Fibroblast of skin of abdomen (primary cell): ENCODE results near the gene TOMM7. TPM values are rescaled to one million over a fixed set of nuclear protein-coding genes. Genes with fewer than 3 reads are reported as not detected.

Experiments
- DNase-seq: peaks from one replicate; pipeline ENCODE4 v3.0.0-alpha.2; 2013
- polyA plus RNA-seq, 2 experiments: library from polyadenylated mRNA; unstranded; fragments of 120-200 nt; gene quantifications; one replicate each; pipeline ENCODE4 v1.2.1, GENCODE V29; 2013; ENCODE audit not compliant: insufficient read length in 2 of 2

Gene TOMM7
- polyA plus RNA-seq (2013, experiment 1 of 2; ENCODE audit: insufficient read length), result 406 TPM
- polyA plus RNA-seq (2013, experiment 2 of 2; ENCODE audit: insufficient read length), result 397 TPM

DNA sequence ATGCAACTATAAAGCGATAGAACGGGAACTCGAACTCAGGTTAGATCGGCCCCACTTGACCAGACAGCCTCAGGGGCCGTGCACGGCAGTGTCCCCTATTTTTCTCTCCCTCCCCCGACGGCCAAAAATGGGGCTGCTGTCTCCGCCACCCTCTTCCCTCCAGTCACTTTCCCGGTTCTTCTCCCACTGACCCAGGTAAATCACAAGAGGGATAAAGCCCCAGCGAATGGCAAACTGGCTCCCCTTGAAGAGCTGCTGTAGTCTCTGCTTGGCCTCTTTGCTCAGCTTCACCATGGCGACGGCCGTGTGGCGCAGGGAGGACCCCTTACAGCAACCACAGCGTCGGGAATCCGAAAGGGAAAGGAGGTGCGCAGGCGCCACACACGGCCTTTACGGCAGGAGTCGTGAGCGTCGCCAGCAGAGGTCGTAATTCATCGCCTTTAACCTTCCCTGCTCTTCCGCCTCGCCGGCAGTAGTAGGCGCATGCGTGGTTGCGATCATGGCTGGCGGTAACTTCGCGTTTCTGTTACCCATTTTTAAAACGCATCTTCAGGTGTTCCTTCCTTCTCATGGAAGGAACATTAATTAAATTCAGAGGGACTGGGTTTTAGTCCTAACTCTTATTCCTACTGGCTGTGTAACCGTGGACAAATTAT is at the start of gene TOMM7:
TOMM7 (minus strand) TSS at position 364 of the 656 bp plus-strand sequence; CDS start at position 294, 70 bp downstream.
- peak; percentile 97 for DNase-seq

DNA sequence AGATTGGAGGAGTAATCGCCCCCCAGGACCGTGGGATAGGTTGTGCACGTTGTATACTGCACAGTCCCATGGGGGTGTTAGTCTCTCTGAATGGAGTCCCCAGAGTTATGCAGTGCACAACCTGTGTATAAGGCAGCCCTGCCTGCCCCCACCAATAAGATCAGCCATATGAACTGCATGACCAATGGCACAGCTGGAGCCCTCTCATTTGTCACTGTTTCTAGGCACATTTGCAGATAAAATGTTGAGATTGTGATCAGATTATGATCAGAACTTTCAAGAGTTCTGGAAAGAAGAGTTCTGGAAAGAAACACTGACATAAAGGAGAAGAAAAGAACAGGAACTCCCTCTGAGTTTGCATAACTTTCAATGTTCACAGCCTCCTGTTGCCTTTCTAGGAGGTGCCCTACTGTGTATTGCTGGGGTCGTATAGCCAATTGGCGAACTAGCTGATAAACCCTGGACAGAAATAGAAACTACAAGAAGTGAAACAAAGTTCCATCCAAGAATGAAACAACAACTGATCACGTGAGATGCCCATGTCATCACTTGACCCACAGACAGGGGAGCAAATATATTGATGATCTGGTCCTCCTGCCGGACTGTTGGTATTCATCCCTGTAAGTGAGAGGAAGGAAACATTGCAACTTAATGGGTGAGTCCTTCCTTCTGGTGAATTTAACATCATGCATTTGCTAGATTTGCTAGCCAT is 49.6 kb upstream of the TOMM7 start:
- no peak for DNase-seq

DNA sequence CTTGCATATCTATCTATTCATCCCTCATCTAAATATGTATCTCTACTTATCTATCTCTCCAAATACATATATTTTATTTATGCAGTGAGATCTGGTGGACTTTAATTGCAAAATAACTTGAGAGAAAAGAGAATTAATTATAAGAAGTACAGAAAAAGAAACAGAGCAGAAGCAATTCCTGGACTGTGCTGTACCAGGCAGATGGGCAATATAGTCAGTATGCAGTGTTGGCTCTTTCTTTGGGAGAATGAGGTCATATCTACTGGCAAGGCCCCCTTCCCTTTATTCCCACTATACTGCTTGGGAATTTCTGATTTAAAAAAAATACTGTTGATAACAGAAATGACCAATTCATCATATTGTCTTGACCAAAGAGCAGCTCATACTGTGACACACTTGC is 49.0 kb upstream of the TOMM7 start:
- DNase-seq, result no peak

DNA sequence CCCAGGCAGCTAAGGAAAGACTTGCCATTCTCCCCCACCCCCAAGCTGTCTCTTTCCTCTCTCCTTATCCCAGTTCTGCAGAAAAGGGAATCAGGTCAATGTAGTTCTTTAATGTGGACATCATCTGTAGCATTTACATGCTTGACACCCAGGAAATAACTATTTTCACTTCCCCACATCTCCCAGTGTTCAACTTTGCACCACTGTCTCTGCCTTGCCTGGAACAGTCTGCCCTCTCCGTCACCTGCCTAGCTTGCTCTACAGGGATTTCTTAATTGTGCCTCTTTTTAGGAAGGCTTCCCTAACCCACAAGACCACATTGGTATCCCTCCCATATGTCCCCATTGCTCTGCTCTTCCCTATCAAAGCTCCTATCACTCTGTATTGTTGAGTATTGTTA is 45.9 kb upstream of the TOMM7 start:
- DNase-seq, result no peak

DNA sequence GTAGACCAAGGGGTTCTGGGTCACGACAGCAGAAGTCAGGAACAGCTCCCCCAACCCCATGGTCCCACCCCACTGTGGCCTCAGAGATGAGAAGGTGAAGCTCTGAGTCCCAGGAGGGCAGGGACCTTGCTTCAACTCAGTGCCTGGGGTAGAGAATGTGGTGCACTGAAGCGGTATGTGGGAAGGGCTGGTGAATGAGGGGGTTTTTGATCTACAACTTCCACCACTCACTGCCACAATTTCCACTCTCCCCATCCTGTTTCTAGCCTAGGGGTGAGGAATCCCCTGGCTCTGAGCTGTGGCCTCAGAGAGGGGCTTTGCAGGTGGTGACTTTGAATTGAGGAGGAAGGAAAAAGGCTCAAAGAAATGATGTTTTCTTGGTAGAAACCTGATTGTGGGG is 44.9 kb upstream of the TOMM7 start:
- no peak for DNase-seq

DNA sequence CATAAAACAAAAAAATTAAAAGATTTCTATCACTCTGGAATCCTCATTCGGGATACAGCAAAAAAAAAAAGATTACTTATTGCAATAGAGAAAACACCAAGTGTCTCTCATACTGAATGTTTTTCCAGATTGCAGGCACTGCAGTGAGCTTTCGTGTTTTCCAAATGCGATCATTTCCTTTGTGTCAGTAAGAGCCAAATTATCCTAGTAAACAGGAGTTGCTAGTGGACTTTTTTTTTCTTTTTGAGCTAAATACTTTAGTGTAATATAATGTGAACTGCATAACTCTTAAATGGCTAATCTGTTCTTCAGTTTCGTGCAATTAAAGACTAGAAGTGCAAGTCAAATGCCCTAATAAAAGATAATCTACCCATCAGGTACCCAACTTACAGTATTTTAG is 44.4 kb upstream of the TOMM7 start:
- DNase-seq, result peak; percentile 46

DNA sequence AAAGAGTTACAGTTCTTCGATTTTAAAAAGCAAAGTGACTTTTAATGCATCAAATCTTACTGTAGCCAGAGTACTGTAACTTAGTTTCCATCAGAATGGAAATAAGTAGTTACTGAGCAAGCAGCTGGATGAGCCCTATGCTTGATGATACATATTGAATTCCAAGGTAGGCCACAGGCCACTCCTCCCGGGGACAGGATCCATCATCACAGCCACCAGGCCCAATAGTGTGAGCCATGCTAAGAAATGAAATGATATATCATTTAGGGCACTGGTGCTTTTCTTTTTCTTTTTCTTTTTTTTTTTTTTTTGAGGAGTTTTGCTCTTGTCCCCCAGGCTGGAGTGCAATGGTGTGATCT is 42.9 kb upstream of the TOMM7 start:
- DNase-seq, result peak; percentile 28

DNA sequence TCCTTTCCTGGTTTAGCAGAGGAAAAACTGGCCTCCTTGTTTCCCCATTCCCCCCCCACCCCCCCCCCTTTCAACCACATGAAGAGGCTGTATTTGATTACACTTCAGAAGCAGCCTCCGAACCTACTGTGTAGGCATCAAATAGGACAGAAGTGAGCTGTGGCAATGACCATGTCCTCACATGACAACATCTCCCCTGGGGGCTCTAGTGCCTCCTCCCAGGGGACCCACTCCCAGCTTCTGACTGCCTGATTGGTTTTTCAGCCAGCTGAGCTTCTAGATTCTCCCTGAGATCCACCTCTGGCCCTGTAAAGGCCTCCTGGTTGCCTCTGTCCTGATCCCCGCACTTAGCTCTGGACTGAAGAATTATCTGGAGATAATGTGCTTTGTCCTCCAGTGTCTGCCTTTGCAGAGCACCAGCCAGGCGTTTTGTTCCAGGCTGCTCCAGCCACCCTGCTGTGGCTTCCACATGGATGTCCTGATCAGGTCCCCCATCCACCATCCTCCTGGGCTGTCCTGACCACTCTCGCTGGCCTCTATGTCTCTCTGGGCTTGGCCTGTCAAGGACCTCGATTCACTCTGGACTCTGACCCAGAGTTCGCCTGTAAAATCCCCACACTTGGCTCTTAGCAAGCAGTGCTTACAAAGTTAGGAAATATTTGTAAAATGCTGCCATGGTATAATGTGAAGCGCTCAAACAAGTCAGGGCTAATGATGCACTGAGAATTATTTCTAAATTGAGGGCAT is 42.4 kb upstream of the TOMM7 start:
- DNase-seq, result no peak

DNA sequence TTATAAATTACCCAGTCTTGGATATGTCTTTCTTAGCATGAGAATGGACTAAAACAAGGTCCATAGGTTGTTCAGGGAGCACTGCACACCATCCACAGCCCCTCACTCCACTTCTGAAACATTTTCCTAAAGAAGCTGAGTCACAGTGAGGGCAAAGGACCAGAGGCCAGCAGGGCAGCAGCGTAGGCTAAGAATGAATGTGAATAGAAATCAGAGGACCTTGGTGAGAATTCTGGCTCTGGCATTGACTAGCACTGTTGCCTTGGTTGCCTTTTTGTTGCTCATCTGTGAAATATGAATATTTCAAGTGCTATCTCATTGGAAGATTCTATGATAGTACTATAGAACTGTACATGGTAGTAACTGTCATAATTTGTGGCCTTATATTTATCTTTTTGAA is 41.7 kb upstream of the TOMM7 start:
- DNase-seq, result no peak

DNA sequence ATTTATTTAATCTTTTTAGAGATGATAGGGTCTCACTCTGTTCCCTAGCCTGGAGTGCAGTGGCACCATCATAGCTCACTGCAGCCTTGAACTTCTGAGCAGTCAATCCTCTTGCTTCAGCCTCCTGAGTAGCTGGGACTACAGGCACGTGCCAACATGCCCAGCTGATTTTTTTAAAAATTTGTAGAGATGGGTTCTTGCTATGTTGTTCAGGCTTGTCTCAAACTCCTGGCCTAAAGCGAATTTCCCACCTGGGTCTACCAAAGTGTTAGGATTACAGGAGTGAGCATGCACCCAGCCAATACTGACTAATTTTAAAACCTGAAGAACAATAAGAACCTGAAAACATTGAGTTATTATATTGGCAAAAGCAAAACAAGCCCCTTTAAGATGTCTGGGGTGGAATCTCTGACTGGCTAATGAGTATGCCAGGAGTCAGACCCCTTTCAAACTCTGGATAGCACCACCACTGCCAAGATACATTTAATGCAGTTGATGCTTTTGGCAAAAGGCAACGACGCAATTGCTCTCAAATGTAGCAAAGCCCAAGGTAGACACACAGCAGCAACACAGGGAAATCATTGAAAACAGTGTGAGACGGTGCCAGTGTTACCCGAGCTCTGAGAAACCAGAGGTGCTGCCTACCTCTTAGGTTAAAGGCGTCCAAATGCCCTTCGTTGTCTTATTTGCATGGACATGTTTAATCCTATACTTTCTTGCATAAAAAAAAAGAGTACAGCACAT is 40.7 kb upstream of the TOMM7 start:
- DNase-seq, result no peak

DNA sequence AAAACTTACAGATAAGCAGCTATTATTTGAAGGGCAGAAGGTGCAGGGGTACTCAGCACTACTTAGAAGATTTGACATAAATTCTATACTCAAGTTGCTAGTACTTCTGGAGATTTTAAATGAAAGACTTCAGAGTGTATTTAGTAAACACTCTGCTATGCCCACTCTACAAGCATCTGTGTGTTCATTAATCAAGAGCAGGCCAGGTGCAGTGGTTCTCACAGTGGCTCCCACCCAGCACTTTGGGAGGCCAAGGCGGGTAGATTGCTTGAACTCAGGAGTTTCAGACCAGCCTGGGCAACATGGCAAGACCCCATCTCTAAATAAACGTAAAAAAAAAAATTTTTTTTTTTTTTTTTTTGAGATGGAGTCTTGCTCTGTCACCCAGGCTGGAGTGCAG is 38.9 kb upstream of the TOMM7 start:
- DNase-seq, result no peak

DNA sequence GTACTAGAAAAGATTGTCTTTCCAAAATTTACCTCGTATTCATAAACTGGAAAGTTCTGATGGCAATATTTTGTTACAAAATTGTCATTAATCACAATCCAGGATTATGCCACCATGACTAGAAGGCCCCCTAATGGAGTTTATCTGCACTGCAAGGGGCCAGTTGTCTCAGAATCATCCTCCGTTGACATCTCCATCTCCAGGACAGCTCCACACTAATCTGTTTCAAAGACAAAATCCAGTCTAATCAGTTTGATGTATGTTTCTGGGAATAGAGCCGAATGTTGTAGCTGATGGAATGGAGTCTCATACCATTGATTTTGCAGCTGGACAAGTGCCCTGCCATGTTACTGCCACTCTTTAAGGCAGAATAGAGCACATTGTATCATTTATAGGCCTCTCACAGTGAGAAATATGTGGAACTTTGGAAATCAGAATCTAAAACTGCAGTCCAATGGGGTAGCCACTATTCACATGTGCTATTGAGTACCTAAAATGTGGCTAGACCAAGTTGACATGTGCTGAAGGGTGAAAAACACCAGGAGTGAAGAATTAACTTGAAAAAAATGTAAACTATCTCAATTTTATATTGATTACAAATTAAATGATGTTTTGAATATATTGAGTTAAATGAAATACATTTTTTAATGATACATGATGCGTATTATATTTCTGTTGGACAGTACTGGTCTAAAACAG is 38.3 kb upstream of the TOMM7 start:
- no peak for DNase-seq

DNA sequence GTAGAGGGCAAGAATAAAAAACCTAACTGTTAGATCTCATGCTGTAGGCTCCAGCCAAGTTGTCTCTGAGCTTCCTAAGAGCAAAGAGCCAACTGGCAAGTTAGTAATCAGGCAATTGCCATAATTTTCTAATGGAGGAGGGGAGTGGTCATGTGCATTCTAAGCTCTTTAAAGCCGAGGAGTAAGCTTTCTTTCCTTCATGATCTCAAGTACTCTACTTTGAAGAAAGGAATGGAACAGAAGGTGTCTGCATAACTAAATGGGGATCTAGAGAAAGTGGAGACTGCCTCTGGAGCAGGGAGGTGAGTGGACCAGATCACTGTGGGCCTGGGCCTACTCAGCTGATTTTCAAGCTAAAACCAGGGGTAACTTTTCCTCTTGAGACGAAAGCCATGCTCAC is 37.7 kb upstream of the TOMM7 start:
- DNase-seq, result no peak

DNA sequence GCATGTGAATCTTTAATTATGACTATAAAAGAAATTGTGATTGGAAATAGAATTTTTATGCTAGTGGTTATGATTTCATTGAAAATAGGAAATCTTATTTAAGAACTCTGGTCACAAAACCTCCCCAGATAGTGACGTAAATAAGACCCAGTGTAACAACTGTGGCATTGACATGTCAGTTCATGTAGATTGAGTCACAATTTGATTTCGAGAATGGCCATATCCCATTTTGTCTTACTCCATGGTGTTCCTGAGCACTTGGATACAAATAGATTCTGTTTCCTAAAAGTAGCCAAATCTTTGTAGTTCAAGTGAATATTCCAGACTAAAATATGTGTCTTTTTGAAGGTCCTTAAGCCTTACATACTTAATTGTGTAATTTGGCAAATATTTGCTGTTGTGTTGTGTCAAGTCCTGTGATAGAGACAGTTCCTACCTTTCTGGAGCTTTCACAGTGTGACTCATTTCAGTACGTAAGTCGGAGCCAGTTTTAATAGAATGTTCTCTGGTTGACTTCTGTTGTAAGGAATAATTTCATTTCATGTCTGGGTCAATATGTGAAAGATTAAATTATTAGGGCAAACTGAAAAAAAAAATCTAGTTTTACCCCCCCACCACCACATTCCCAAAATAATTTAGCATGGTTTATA is 37.1 kb upstream of the TOMM7 start:
- peak; percentile 26 for DNase-seq

DNA sequence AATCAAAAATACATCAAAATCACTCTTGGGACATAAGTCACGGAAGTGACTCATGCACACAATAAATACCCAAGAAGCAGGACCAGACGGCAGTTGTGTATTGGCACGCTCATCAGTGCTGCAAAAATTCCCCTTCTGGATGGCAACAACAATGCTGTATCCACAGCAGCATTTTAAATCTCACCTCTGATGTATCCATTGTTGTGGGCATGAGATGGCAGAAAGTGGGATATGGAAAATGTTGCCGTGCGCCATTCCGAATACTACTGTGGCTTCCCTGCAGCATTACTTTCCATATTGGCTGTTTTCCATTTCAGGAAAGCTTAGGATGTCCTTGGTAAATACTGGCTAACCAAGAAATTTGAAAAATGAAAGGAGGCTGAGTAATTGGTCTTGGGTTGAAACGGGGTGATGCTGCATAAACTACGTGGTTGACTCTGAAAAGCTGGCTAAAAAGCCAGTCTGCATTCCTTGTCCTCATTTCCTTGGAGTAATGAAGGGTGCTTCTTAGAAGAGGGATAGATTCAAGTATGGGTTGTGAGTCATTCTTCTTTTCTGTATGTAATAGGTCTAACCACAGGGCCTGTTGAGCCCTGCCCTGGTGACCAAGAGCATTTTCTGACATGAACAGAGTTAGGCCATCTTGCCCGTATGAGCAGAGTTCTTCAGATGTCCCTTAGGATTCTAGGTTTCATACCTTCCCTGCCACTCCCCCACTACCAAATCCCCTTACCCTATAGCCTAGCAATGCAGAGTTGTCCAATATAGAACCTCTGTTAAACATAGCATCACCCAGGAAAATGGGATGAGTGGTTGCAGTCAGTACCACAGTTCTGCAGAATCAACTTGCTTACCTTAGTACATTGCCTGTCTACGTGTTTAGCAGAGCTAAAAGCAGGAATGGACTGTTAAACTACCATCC is 36.3 kb upstream of the TOMM7 start:
- peak; percentile 98 for DNase-seq

DNA sequence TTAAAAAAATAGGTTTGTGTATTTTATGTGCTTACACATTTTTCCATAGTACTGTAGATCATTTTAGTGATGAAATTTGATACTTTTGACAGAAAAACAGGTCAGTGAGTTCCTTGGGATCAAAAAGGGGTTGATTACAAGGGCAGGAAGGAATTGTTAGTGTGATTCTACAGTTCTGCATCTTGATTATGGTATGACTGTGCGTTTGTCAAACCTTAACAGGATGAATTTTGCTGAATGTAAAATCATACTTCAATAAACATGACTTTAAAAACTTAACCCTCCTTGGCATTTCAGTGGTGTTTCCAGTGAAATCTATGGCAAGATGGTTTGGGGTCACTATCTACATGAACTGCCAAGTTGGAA is 35.6 kb upstream of the TOMM7 start:
- peak; percentile 17 for DNase-seq

DNA sequence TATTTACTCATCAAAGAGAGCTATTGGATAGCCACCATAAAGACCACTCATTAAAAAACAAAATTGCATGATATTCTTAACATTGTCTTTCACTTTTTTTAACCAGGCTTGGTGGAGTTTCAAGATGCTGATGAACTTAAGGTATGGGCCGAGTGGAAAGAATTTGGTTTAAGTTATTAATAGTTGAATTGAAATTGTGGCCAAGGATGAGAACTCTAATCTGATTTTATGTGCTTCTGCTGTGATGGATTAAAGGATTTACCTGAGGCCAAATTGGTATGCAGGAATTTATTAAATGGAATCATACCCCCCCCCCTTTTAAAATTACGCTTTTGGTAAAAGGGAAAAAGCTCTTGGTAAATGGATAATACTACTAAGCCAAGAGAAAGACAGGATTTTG is 33.8 kb upstream of the TOMM7 start:
- DNase-seq, result no peak

DNA sequence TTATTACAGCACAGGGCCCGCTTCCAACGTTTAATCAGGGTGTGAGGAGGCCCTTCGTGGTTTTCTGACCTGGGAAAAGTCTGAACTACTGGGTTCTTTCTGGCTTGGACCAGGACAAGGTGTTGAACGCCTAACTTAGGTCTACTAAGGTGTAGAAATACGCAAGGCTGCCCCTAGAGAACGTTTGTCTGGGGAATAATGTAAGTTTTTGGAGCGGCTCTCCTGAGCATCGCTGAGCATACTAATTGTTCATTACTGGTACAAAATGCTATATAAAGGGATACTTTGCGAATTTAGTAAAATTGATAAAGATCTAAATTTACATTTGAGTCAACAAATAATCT is 32.4 kb upstream of the TOMM7 start:
- DNase-seq, result no peak

DNA sequence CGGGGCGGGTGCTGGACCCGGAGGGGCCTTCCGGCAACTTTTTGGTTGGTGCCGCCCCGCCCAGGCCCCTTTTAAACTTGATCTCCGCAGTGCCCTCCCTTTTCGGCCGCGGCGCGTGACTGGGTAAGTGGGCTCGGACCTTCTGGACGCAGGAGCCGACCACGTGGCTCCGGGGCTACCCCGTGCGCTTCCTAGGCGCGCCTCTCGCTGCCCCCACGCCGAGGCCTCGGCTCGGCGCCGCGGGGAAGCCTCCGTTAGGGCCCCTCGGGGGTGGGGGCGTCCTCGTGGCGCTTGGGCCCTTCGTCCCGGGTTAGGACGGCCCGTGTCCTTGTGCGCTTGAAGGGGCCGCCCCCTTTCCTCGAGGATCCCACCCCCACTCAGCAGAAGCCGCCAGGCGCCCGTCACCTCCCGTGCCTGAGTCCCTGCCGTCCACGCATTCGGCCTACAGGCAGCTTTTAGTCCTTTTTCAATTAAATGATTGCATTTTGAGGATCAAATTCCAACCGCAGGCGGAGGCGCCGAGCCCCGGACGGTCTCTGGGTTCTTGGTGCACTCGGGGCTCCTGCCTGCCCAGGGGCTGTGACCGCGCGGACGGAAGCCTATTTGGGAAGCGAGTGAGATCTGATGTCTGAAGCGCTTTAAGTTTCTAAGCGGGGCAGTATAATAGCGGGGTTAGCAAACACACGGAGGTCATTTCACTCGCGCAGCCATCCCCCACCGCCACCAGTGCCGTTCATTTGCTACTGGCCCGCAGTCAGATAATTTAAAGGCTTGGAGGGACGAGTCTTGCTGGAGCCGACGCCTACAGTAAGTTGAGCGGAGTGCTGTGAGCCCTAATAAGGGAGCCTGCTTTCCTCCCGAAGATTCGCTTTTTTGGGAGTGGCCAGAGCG is 31.8 kb upstream of the TOMM7 start:
- peak; percentile 90 for DNase-seq

DNA sequence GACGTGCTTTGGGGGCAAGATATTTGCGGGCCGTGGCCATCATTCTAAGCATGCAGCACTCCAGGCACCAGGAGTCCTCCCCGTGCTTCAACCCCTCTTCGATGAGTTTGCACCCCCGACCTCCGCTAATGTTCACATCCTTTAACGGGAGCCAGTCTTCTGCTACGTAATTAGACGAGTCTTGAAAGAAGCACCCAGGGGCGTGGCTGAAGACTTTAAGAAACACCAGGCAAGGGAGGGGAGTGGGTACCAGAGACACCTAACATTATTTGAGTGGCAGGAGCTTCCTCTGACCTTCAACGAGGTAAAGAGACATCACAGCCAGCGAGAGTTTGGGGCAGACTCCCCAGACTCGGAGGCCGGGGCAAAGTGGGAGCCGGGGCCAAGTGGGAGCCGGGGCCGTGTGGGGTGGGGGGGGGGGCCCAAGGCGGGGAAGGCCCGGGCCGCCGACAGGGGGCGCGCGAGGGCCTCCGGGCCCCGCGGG is 31.1 kb upstream of the TOMM7 start:
- DNase-seq, result no peak
